ENCODE measurements around the gene NBL1.
"Not testable (repeated sequence)": the region's sequence is repeated elsewhere in the genome, so short reads cannot be mapped to it uniquely, and the experiment has no call there.

Gene NBL1

DNA sequence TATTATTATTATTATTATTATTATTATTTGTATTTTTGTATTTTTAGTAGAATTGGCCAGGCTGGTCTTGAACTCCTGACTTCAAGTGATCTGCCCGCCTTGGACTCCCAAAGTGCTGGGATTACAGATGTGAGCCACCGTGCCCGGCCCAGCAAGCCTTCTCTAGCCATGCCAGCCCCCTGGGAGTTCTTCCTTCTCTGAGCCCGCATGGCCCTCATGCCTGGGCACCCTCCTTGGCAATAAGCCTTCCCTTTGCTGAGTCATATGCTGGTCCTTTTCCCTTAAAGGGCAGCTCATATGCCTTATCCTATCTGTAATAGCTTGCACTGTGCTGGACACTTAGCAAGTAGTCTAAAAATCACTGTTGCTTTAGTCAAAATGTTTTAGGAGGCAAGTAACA is 8.5 kb upstream of the NBL1 start:
- ChIA-PET CTCF (no interaction called here), POLR2A (ENCODE audit: low non-redundant PET) (no interaction called here)
- DNase-seq (ENCODE audit: low spot score), result no peak

DNA sequence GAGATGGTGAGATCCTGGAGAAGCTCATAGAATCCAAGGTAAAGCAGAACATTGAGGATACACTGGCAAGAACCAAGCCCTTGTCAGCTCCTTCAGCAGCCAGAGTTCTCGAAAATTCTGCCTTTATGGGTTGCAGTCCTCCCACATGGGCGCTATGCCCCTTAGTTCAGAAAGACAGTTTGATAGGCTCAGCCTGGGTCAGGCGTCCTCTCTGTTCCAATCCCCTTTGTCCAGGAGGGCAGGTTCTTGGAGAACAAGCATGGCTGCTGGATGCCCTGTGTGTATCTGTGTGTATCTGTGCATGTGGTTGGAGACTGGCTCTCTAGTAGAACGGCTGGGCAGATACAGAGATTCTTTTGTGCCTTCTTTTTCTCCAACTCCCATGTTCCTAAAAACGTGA is 8.0 kb upstream of the NBL1 start:
- ChIA-PET POLR2A (ENCODE audit: low non-redundant PET) (no interaction called here), CTCF (no interaction called here)
- TF ChIP-seq, protein P1, sequence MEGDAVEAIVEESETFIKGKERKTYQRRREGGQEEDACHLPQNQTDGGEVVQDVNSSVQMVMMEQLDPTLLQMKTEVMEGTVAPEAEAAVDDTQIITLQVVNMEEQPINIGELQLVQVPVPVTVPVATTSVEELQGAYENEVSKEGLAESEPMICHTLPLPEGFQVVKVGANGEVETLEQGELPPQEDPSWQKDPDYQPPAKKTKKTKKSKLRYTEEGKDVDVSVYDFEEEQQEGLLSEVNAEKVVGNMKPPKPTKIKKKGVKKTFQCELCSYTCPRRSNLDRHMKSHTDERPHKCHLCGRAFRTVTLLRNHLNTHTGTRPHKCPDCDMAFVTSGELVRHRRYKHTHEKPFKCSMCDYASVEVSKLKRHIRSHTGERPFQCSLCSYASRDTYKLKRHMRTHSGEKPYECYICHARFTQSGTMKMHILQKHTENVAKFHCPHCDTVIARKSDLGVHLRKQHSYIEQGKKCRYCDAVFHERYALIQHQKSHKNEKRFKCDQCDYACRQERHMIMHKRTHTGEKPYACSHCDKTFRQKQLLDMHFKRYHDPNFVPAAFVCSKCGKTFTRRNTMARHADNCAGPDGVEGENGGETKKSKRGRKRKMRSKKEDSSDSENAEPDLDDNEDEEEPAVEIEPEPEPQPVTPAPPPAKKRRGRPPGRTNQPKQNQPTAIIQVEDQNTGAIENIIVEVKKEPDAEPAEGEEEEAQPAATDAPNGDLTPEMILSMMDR (conservative IDR thresholded peaks at IDR 0.05; ENCODE audit: low read depth), result no peak
- H3K27ac ChIP-seq, result peak overlapping the region; percentile 65
- DNase-seq (ENCODE audit: low spot score), result no peak

More for the DNA sequence above, 8.5 kb upstream of the NBL1 start:
- peak overlapping the region; percentile 65 for H3K27ac ChIP-seq
- TF ChIP-seq, protein P1 (conservative IDR thresholded peaks at IDR 0.05; ENCODE audit: low read depth), result no peak

DNA sequence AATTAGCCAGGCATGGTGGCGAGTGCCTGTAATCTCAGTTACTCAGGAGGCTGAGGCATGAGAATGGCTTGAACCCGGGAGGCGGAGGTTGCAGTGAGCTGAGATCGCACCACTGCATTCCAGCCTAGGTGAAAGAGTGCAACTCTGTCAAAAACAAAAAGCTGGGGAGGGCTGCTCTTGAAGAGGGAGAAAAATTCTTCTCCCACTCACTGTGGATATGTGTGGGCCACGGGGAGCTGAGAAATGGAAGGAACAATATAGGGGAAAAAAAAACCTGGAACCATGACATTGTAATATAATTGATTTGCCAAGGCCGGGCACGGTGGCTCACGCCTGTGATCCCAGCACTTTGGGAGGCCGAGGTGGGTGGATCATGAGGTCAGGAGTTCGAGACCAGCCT is 7.4 kb upstream of the NBL1 start:
- DNase-seq (ENCODE audit: low spot score); POLR2A ChIA-PET (ENCODE audit: low non-redundant PET); H3K27ac ChIP-seq; CTCF ChIA-PET: not testable (repeated sequence)

DNA sequence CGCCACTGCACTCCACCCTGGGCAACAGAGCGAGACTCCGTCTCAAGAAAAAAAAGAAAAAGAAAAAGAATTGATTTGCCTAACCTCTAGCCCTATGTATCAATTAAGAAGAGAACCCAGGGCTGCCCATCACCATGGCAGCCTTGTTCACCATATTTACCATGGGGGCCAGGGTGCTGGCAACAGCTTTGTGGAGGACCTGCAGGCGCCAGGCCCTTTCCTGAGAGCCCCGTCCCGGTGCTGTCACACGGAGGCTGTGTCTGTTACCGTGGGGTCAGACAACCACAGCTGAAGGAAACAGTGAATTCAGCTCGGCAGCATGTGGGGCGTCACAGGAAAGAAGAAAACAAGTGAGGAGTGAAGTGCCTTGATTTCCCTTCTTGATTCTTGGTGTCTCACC is 6.5 kb upstream of the NBL1 start:
- ChIA-PET POLR2A (ENCODE audit: low non-redundant PET) (no interaction called here), CTCF (interaction anchor here (0.6 kb wide), 1 partner anchor 34 kb away, joined by 3 read pairs; no protein-coding TSS in a partner anchor)
- no peak for DNase-seq (ENCODE audit: low spot score)
- H3K27ac ChIP-seq, result no peak overlapping the region
- TF ChIP-seq, protein P1 (conservative IDR thresholded peaks at IDR 0.05; ENCODE audit: low read depth), result no peak

DNA sequence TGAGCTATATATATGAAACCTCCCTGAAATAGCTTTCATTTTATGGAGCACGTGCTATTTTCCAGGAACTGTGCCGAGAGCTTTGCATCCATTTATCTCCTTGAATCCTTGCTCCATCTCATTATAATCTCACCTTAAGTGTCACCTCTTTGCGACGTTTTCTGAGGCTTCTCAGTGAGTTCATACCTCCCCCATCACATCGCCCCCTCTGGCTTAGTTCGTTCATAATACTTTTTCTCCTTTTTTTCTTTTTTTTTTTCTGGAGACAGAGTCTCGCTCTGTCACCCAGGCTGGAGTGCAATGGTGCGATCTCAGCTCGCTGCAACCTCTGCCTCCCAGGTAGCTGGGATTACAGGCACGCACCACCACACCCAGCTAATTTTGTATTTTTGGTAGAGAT is 4.9 kb upstream of the NBL1 start:
- POLR2A ChIA-PET (ENCODE audit: low non-redundant PET); DNase-seq (ENCODE audit: low spot score); CTCF ChIA-PET: not testable (repeated sequence)
- peak overlapping the region; percentile 95 for H3K27ac ChIP-seq

DNA sequence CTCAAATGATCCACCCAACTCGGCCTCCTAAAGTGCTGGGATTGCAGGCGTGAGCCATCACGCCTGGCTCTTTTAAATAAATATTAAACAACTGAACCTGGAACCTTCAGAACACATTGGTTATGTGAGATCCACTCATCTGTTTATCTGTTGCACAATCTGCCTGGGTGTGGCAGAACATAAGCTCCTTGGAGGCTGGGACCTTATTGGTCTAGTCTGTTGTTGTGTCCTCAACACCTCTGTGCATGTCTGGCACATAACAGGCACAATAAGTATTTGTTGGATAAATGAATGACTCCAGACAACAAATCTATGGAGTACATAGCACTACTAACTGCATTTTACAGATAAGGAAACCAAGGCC is 4.1 kb upstream of the NBL1 start:
- POLR2A ChIA-PET (ENCODE audit: low non-redundant PET), result no interaction called here
- TF ChIP-seq, protein P1 (conservative IDR thresholded peaks at IDR 0.05; ENCODE audit: low read depth), result no peak
- peak; percentile 62 for DNase-seq (ENCODE audit: low spot score)
- H3K27ac ChIP-seq, result peak overlapping the region; percentile 95
- CTCF ChIA-PET, result no interaction called here

DNA sequence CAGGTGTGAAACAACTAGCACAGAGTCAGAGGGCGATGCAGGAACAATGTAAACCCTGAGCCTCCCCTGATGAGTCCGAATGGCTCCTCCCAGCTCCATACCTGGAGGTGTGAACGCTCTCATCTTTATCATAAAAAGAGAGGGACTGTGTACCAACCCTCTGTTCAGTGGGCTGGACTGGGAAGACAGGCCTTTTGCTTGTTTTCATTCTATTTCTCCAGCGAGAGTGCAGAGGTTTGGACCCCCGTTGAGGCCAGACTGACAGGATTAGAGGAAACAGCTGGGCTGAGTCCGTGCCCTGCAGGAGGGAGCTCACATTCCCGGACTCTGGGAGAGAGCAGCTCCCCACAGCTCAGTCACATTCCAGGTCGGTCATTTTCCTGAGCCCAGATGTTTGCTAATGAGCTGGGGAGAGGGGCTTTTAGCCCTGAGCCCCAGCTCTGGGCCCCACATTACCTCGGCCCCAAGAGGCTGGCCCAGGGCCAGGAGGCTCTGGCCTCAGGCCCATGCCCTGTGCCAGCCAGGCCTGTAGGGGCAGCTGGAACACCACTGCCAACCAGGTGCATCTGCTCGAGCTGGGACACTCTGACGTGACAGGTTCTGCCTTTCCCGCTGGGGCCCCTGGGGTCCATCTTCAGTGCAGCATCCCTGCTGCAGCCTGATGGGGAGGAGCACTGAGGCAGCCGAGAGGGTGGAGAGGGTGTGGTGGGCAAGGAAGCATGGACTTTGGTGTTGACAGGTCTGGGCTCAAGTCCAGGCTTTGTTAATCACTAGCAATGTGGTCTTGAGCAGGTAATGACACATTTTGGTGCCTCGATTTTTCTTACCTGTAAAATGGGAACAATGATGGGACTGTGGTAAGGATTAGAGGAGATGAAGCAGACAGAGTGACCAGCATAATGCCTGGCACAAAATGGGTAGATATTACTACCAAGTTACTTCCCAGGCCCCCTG is 3.5 kb upstream of the NBL1 start:
- peak overlapping the region; percentile 95 for H3K27ac ChIP-seq
- ChIA-PET CTCF (no interaction called here), POLR2A (ENCODE audit: low non-redundant PET) (interaction anchor here (0.5 kb wide), 1 partner anchor 10 kb away, joined by 4 read pairs; no protein-coding TSS in a partner anchor)
- peak; percentile 72 for DNase-seq (ENCODE audit: low spot score)
- TF ChIP-seq, protein P1 (conservative IDR thresholded peaks at IDR 0.05; ENCODE audit: low read depth), result no peak
